ENCODE measurements around the gene C11orf68. TPM values are rescaled to one million over a fixed set of nuclear protein-coding genes. Genes with fewer than 3 reads are reported as not detected.

C11orf68 gene
- total and polyA plus RNA-seq, 9 of the 15 experiments (the other 6 are each of a cell fraction or from before 2014, with no cell fraction given), result 3.6 to 35.9 (median 12.8) TPM

DNA sequence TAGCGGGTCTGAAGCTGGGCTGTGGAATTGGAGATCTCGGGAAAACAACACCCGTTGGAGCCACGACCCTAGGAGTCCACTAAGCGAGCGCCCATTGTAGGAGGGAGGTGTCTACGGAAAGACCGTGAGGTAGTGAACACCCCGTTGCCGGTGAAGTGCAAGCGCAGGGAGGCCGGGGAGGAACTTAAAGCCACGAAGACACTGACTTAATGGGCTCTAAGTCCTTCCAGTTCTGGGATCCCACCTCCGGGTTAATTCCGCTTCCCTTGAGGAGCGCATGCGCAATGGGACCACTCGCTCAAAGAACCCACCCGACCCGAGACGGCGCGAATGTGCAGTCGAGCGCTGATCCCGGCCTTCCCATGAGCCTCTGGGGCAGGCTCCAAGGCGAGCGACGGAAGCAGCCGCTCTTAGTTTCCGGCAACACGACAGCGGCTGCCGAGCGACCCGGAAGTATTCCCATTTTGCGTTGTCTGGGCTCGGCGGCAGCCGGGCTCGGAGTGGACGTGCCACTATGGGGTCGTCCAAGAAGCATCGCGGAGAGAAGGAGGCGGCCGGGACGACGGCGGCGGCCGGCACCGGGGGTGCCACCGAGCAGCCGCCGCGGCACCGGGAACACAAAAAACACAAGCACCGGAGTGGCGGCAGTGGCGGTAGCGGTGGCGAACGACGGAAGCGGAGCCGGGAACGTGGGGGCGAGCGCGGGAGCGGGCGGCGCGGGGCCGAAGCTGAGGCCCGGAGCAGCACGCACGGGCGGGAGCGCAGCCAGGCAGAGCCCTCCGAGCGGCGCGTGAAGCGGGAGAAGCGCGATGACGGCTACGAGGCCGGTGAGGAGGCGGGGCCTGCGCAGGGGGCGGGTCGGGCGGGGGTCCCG, 42.6 kb upstream of the C11orf68 start, which contains the start of gene SART1 (continued):
- TF ChIP-seq, protein P1, sequence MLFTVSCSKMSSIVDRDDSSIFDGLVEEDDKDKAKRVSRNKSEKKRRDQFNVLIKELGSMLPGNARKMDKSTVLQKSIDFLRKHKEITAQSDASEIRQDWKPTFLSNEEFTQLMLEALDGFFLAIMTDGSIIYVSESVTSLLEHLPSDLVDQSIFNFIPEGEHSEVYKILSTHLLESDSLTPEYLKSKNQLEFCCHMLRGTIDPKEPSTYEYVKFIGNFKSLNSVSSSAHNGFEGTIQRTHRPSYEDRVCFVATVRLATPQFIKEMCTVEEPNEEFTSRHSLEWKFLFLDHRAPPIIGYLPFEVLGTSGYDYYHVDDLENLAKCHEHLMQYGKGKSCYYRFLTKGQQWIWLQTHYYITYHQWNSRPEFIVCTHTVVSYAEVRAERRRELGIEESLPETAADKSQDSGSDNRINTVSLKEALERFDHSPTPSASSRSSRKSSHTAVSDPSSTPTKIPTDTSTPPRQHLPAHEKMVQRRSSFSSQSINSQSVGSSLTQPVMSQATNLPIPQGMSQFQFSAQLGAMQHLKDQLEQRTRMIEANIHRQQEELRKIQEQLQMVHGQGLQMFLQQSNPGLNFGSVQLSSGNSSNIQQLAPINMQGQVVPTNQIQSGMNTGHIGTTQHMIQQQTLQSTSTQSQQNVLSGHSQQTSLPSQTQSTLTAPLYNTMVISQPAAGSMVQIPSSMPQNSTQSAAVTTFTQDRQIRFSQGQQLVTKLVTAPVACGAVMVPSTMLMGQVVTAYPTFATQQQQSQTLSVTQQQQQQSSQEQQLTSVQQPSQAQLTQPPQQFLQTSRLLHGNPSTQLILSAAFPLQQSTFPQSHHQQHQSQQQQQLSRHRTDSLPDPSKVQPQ (CRISPR knock-in tag; IDR thresholded peaks at IDR 0.05; ENCODE audit: borderline replicate concordance), result no peak
- TF ChIP-seq, protein P2, sequence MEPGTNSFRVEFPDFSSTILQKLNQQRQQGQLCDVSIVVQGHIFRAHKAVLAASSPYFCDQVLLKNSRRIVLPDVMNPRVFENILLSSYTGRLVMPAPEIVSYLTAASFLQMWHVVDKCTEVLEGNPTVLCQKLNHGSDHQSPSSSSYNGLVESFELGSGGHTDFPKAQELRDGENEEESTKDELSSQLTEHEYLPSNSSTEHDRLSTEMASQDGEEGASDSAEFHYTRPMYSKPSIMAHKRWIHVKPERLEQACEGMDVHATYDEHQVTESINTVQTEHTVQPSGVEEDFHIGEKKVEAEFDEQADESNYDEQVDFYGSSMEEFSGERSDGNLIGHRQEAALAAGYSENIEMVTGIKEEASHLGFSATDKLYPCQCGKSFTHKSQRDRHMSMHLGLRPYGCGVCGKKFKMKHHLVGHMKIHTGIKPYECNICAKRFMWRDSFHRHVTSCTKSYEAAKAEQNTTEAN (CRISPR knock-in tag; IDR thresholded peaks at IDR 0.05), result no peak
- peak; percentile 9 for TF ChIP-seq POU5F1 (IDR thresholded peaks at IDR 0.05; ENCODE audit: borderline replicate concordance, low read depth, low read length, partially characterized antibody)
- TF ChIP-seq, protein P3, sequence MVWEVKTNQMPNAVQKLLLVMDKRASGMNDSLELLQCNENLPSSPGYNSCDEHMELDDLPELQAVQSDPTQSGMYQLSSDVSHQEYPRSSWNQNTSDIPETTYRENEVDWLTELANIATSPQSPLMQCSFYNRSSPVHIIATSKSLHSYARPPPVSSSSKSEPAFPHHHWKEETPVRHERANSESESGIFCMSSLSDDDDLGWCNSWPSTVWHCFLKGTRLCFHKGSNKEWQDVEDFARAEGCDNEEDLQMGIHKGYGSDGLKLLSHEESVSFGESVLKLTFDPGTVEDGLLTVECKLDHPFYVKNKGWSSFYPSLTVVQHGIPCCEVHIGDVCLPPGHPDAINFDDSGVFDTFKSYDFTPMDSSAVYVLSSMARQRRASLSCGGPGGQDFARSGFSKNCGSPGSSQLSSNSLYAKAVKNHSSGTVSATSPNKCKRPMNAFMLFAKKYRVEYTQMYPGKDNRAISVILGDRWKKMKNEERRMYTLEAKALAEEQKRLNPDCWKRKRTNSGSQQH (CRISPR knock-in tag; IDR thresholded peaks at IDR 0.05), result peak; percentile 18; the same call in 1 of the 2 replicates
- TF ChIP-seq, protein P4, sequence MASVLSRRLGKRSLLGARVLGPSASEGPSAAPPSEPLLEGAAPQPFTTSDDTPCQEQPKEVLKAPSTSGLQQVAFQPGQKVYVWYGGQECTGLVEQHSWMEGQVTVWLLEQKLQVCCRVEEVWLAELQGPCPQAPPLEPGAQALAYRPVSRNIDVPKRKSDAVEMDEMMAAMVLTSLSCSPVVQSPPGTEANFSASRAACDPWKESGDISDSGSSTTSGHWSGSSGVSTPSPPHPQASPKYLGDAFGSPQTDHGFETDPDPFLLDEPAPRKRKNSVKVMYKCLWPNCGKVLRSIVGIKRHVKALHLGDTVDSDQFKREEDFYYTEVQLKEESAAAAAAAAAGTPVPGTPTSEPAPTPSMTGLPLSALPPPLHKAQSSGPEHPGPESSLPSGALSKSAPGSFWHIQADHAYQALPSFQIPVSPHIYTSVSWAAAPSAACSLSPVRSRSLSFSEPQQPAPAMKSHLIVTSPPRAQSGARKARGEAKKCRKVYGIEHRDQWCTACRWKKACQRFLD (CRISPR knock-in tag; IDR thresholded peaks at IDR 0.05), result peak; percentile 63; the same call in 1 of the 2 replicates
- peak; percentile 78; the same call in 1 of the 2 replicates for TF ChIP-seq KAT8 (IDR thresholded peaks at IDR 0.05; ENCODE audit: low read depth)
- TF ChIP-seq PRPF4 (IDR thresholded peaks at IDR 0.05; ENCODE audit: insufficient read depth, low read depth, low read length, poor library complexity, severe bottlenecking), result no peak
- TF ChIP-seq ZNF584 (CRISPR knock-in tag; IDR thresholded peaks at IDR 0.05; ENCODE audit: low read depth), result no peak
- peak; percentile 33 to 62; a peak in 3 of 4 replicates for TF ChIP-seq NONO (IDR thresholded peaks at IDR 0.05; ENCODE audit: low read depth in 2 of 2, low read length in 1 of 2)
- TF ChIP-seq SREBF1 (IDR thresholded peaks at IDR 0.05; ENCODE audit: borderline replicate concordance, low read depth, low read length), result no peak
- 0 out of 2 replicates have a peak, but pooled peaks have one; percentile 60 for TF ChIP-seq RHOXF2B (CRISPR knock-in tag; conservative IDR thresholded peaks at IDR 0.05)
- no peak for TF ChIP-seq ZNF232 (CRISPR knock-in tag; IDR thresholded peaks at IDR 0.05)
- TF ChIP-seq, protein P5, sequence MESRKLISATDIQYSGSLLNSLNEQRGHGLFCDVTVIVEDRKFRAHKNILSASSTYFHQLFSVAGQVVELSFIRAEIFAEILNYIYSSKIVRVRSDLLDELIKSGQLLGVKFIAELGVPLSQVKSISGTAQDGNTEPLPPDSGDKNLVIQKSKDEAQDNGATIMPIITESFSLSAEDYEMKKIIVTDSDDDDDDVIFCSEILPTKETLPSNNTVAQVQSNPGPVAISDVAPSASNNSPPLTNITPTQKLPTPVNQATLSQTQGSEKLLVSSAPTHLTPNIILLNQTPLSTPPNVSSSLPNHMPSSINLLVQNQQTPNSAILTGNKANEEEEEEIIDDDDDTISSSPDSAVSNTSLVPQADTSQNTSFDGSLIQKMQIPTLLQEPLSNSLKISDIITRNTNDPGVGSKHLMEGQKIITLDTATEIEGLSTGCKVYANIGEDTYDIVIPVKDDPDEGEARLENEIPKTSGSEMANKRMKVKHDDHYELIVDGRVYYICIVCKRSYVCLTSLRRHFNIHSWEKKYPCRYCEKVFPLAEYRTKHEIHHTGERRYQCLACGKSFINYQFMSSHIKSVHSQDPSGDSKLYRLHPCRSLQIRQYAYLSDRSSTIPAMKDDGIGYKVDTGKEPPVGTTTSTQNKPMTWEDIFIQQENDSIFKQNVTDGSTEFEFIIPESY (CRISPR knock-in tag; IDR thresholded peaks at IDR 0.05), result no peak
